ENCODE data around the gene NUP62.
"Not testable (repeated sequence)": the region's sequence is repeated elsewhere in the genome, so short reads cannot be mapped to it uniquely, and the experiment has no call there.

The NUP62 gene

GRCh38 chr19:49927526-49928264, 1.6 kb downstream of the NUP62 start:
- in situ Hi-C loops (cut with MboI; ENCODE audit: low sequenced_read_pairs): no loop called here

- in situ Hi-C loops (cut with MboI; ENCODE audit: low sequenced_read_pairs): no loop called here
These were observed 2.8 kb downstream of the NUP62 start for GRCh38 chr19:49926515-49926914.

GRCh38 chr19:49925486-49925885, 3.8 kb downstream of the NUP62 start:
- in situ Hi-C loops (cut with MboI; ENCODE audit: low sequenced_read_pairs): no loop called here

GRCh38 chr19:49924881-49925210, 4.5 kb downstream of the NUP62 start:
- in situ Hi-C loops (cut with MboI; ENCODE audit: low sequenced_read_pairs): not testable (repeated sequence)

- in situ Hi-C loops (cut with MboI; ENCODE audit: low sequenced_read_pairs): no loop called here
These were observed 5.1 kb downstream of the NUP62 start for GRCh38 chr19:49924004-49924880.

- in situ Hi-C loops (cut with MboI; ENCODE audit: low sequenced_read_pairs): no loop called here
These were observed 6.0 kb downstream of the NUP62 start for GRCh38 chr19:49923055-49924003.

- in situ Hi-C loops (cut with MboI; ENCODE audit: low sequenced_read_pairs): no loop called here
These were observed 7.2 kb downstream of the NUP62 start for GRCh38 chr19:49921871-49922795.

GRCh38 chr19:49920624-49921363, 8.5 kb downstream of the NUP62 start:
- in situ Hi-C loops (cut with MboI; ENCODE audit: low sequenced_read_pairs): no loop called here

GRCh38 chr19:49918089-49918488, 11.2 kb downstream of the NUP62 start:
- in situ Hi-C loops (cut with MboI; ENCODE audit: low sequenced_read_pairs): no loop called here

GRCh38 chr19:49916839-49917733, 12.2 kb downstream of the NUP62 start:
- in situ Hi-C loops (cut with MboI; ENCODE audit: low sequenced_read_pairs): no loop called here

- in situ Hi-C loops (cut with MboI; ENCODE audit: low sequenced_read_pairs): no loop called here
These were observed 14.0 kb downstream of the NUP62 start for GRCh38 chr19:49915271-49915670.

- in situ Hi-C loops (cut with MboI; ENCODE audit: low sequenced_read_pairs): no loop called here
These were observed 15.6 kb downstream of the NUP62 start for GRCh38 chr19:49913720-49914119.

- in situ Hi-C loops (cut with MboI; ENCODE audit: low sequenced_read_pairs): no loop called here
These were observed 16.2 kb downstream of the NUP62 start for GRCh38 chr19:49912965-49913685.

- in situ Hi-C loops (cut with MboI; ENCODE audit: low sequenced_read_pairs): no loop called here
These were observed 17.7 kb downstream of the NUP62 start for GRCh38 chr19:49911381-49912145.

- in situ Hi-C loops (cut with MboI; ENCODE audit: low sequenced_read_pairs): no loop called here
These were observed 19.1 kb downstream of the NUP62 start for GRCh38 chr19:49910179-49910578.

GRCh38 chr19:49908480-49909420, 20.6 kb downstream of the NUP62 start:
- in situ Hi-C loops (cut with MboI; ENCODE audit: low sequenced_read_pairs): no loop called here
